Liver (tissue), 9 donors: ENCODE data around the gene ZBP1. TPM values are rescaled to one million over a fixed set of nuclear protein-coding genes. Genes with fewer than 3 reads are reported as not detected.

ENCODE experiments used
- DNase-seq: peaks from one replicate; pipeline ENCODE4 v3.0.0-alpha.2; 2017; ENCODE audit warnings: low spot score
- H3K27ac ChIP-seq, 2 donors: one replicate each; pipeline ENCODE4 v1.7.0; 2013; ENCODE audit warnings: inconsistent platforms in 2 of 2, low read length in 2 of 2, control low read depth in 1 of 2, low read depth in 1 of 2, mild to moderate bottlenecking in 1 of 2
- H3K27me3 ChIP-seq, 4 donors: one replicate each; pipeline versions ENCODE4 v1.6.1 to v1.7.0; 2013; ENCODE audit warnings: low read length in 3 of 4, inconsistent platforms in 1 of 4, mild to moderate bottlenecking in 1 of 4, moderate library complexity in 1 of 4; ENCODE audit not compliant: control insufficient read depth in 4 of 4, insufficient read depth in 4 of 4
- H3K36me3 ChIP-seq, 4 donors: one replicate each; pipeline versions ENCODE4 v1.6.1 to v1.7.0; 2013; ENCODE audit warnings: low read length in 3 of 4, mild to moderate bottlenecking in 3 of 4, low read depth in 1 of 4, moderate library complexity in 1 of 4; ENCODE audit not compliant: control insufficient read depth in 4 of 4, insufficient read depth in 3 of 4
- H3K4me1 ChIP-seq, 4 donors: one replicate each; pipeline versions ENCODE4 v1.6.1 to v1.7.0; 2013; ENCODE audit warnings: low read length in 3 of 4, mild to moderate bottlenecking in 3 of 4, moderate library complexity in 1 of 4; ENCODE audit not compliant: control insufficient read depth in 4 of 4, insufficient read depth in 4 of 4
- H3K4me3 ChIP-seq, 3 donors: one replicate each; pipeline versions ENCODE4 v1.6.1 to v1.7.0; 2013; ENCODE audit warnings: low read length in 3 of 3, control low read depth in 1 of 3, low read depth in 1 of 3, mild to moderate bottlenecking in 1 of 3
- H3K9ac ChIP-seq, 2 donors: one replicate each; pipeline ENCODE4 v1.7.0; 2013; ENCODE audit warnings: low read length in 2 of 2, mild to moderate bottlenecking in 2 of 2, moderate library complexity in 2 of 2, control low read depth in 1 of 2, low read depth in 1 of 2
- H3K9me3 ChIP-seq, 4 donors: one replicate each; pipeline versions ENCODE4 v1.6.1 to v1.7.0; 2013; ENCODE audit warnings: low read length in 3 of 4; ENCODE audit not compliant: control insufficient read depth in 4 of 4
- EGR1 ChIP-seq, 2 donors: IDR thresholded peaks; 2 replicates each; pipeline ENCODE4 v1.6.1; 2016 to 2018; ENCODE audit warnings: antibody characterized with exemption in 2 of 2, low read depth in 2 of 2
- FOXA1 ChIP-seq: IDR thresholded peaks from 2 replicates; pipeline ENCODE4 v1.6.1; 2016; ENCODE audit warnings: antibody characterized with exemption
- FOXA2 ChIP-seq: IDR thresholded peaks from 2 replicates; pipeline ENCODE4 v1.6.1; 2016; ENCODE audit warnings: antibody characterized with exemption
- GABPA ChIP-seq, 2 donors: IDR thresholded peaks in 1 of 2; conservative IDR thresholded peaks in 1 of 2; 2 replicates each; pipeline ENCODE4 v1.6.1; 2016; ENCODE audit warnings: antibody characterized with exemption in 2 of 2, mild to moderate bottlenecking in 1 of 2, moderate library complexity in 1 of 2
- HNF4A ChIP-seq, 2 donors: conservative IDR thresholded peaks; 2 replicates each; pipeline ENCODE4 v1.6.1; 2016; ENCODE audit warnings: antibody characterized with exemption in 2 of 2, mild to moderate bottlenecking in 2 of 2
- HNF4G ChIP-seq: IDR thresholded peaks from 2 replicates; pipeline ENCODE4 v1.6.1; 2016; ENCODE audit warnings: antibody characterized with exemption
- JUND ChIP-seq, 2 donors: IDR thresholded peaks; 2 replicates each; pipeline ENCODE4 v1.6.1; 2016; ENCODE audit warnings: antibody characterized with exemption in 2 of 2
- NR2F2 ChIP-seq: IDR thresholded peaks from 2 replicates; pipeline ENCODE4 v1.6.1; 2016; ENCODE audit warnings: antibody characterized with exemption
- RAD21 ChIP-seq, 2 donors: IDR thresholded peaks; 2 replicates each; pipeline ENCODE4 v1.6.1; 2016; ENCODE audit warnings: antibody characterized with exemption in 2 of 2, mild to moderate bottlenecking in 2 of 2
- RXRA ChIP-seq, 2 donors: IDR thresholded peaks; 2 replicates each; pipeline ENCODE4 v1.6.1; 2017 to 2018; ENCODE audit warnings: antibody characterized with exemption in 2 of 2, mild to moderate bottlenecking in 1 of 2
- SP1 ChIP-seq: IDR thresholded peaks from 2 replicates; pipeline ENCODE4 v1.6.1; 2018; ENCODE audit warnings: antibody characterized with exemption, mild to moderate bottlenecking
- TAF1 ChIP-seq: conservative IDR thresholded peaks from 2 replicates; pipeline ENCODE4 v1.6.1; 2016; ENCODE audit warnings: antibody characterized with exemption, mild to moderate bottlenecking
- YY1 ChIP-seq: IDR thresholded peaks from 2 replicates; pipeline ENCODE4 v1.6.1; 2016; ENCODE audit warnings: antibody characterized with exemption, mild to moderate bottlenecking
- WGBS: extraction: QIAGEN DNeasy Blood & Tissue Kit; methylation state at CpG from one replicate; pipeline ENCODE4 v1.1.7; 2013; 5-methylcytosine and 5-hydroxymethylcytosine counted together
- polyA plus RNA-seq, 2 donors: library from polyadenylated mRNA; stranded (reverse) in 1 of 2; unstranded in 1 of 2; fragments of 200-250 nt in 1 of 2; fragments of >200 nt in 1 of 2; fragmentation: Nextera tagmentation in 1 of 2; extraction: Ambion mirVana in 1 of 2; gene quantifications; one replicate each; pipeline versions ENCODE4 v1.2.1 to v1.2.3, GENCODE V29; 2013 to 2015
- total RNA-seq, 2 donors: library from RNA; depleted of rRNA; stranded (reverse); fragments of >200 nt; gene quantifications; one replicate each; pipeline ENCODE4 v1.2.3, GENCODE V29; 2014
- TF ChIP-seq, protein P1 (sequence below): IDR thresholded peaks from 2 replicates; pipeline ENCODE4 v1.6.1; 2016; ENCODE audit warnings: antibody characterized with exemption
- TF ChIP-seq, protein P2 (sequence below): IDR thresholded peaks from 2 replicates; pipeline ENCODE4 v1.6.1; 2016; ENCODE audit warnings: antibody characterized with exemption
- TF ChIP-seq, protein P3 (sequence below): fragments of 150-350 bp; IDR thresholded peaks from 2 replicates; pipeline ENCODE4 v1.5.1; 2017; ENCODE audit warnings: improper control_type of control experiment, low read depth, low read length; ENCODE audit not compliant: missing input control
- donor health status: healthy.
- donor health status: healthy.
- donor health status: healthy.
- donor health status: healthy.
- donor health status: healthy.

The ZBP1 gene
- total and polyA plus RNA-seq, 4 donors = 0.06 to 0.42 (median 0.13) TPM

DNA sequence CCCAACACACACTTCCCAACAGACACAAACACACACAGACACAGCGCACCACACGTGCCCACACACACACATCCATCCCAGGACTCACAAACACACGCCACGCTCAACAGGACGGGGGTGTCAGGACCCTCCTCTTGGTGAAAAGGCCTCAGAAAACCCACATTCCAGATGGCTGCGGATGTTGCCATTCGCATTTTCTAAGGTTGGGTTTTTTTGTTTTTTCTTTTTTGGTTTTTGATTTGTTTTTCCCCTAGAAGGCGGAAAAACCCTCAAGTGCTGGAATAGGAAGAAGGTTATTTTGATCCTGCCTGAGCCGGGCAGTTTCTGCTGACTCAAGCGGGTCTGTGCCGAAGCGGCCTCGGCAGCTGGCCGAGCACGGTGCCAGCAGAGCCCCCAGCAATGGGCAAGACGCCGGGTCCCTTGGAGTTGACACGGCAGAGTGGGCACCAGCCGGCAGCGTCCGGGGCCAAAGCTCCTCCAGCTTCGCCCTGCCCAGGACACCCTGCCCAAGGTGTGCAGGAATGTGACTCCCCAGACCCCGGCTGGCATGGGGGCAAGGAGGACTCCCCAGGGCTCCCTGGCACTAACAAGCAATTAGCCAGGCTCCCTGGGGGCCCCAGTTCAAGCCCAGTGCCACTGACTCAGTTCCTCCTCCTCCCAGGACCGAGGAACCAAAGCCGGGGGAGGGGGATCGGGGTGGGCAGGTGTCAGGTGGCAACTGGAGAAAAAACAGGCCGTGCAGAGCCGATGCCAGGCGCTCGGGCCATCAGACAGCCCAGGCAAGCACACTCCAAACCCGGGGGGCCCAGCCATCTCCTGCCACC is 40.9 kb upstream of the ZBP1 start:
- Histone ChIP-seq H3K4me3 (no peak overlapping the region), H3K27me3 (no peaks in the 10 kb centered on the region), H3K4me1 (no peaks in the 10 kb centered on the region), H3K36me3 (no peaks in the 10 kb centered on the region), H3K9ac (no peak overlapping the region), H3K9me3 (no peaks in the 10 kb centered on the region), H3K27ac (no peak overlapping the region)
- TF ChIP-seq EGR1 (IDR thresholded peaks at IDR 0.05; ENCODE audit: low read depth in 2 of 2) (no peak), SP1 (no peak), NR2F2 (no peak), HNF4A (conservative IDR thresholded peaks at IDR 0.05) (no peak), JUND (IDR thresholded peaks at IDR 0.05) (no peak), GABPA (IDR thresholded peaks at IDR 0.05 in 1 of 2, conservative IDR thresholded peaks at IDR 0.05 in 1 of 2) (no peak), YY1 (no peak), RAD21 (IDR thresholded peaks at IDR 0.05) (no peak)
- TF ChIP-seq, protein P1, sequence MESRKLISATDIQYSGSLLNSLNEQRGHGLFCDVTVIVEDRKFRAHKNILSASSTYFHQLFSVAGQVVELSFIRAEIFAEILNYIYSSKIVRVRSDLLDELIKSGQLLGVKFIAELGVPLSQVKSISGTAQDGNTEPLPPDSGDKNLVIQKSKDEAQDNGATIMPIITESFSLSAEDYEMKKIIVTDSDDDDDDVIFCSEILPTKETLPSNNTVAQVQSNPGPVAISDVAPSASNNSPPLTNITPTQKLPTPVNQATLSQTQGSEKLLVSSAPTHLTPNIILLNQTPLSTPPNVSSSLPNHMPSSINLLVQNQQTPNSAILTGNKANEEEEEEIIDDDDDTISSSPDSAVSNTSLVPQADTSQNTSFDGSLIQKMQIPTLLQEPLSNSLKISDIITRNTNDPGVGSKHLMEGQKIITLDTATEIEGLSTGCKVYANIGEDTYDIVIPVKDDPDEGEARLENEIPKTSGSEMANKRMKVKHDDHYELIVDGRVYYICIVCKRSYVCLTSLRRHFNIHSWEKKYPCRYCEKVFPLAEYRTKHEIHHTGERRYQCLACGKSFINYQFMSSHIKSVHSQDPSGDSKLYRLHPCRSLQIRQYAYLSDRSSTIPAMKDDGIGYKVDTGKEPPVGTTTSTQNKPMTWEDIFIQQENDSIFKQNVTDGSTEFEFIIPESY = no peak
- TF ChIP-seq, protein P2, sequence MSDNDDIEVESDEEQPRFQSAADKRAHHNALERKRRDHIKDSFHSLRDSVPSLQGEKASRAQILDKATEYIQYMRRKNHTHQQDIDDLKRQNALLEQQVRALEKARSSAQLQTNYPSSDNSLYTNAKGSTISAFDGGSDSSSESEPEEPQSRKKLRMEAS = no peak
- TF ChIP-seq, protein P3, sequence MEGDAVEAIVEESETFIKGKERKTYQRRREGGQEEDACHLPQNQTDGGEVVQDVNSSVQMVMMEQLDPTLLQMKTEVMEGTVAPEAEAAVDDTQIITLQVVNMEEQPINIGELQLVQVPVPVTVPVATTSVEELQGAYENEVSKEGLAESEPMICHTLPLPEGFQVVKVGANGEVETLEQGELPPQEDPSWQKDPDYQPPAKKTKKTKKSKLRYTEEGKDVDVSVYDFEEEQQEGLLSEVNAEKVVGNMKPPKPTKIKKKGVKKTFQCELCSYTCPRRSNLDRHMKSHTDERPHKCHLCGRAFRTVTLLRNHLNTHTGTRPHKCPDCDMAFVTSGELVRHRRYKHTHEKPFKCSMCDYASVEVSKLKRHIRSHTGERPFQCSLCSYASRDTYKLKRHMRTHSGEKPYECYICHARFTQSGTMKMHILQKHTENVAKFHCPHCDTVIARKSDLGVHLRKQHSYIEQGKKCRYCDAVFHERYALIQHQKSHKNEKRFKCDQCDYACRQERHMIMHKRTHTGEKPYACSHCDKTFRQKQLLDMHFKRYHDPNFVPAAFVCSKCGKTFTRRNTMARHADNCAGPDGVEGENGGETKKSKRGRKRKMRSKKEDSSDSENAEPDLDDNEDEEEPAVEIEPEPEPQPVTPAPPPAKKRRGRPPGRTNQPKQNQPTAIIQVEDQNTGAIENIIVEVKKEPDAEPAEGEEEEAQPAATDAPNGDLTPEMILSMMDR = no peak
- DNase-seq = no peak
- WGBS = 79% methylated on average over 31 of the region's 31 CpGs

DNA sequence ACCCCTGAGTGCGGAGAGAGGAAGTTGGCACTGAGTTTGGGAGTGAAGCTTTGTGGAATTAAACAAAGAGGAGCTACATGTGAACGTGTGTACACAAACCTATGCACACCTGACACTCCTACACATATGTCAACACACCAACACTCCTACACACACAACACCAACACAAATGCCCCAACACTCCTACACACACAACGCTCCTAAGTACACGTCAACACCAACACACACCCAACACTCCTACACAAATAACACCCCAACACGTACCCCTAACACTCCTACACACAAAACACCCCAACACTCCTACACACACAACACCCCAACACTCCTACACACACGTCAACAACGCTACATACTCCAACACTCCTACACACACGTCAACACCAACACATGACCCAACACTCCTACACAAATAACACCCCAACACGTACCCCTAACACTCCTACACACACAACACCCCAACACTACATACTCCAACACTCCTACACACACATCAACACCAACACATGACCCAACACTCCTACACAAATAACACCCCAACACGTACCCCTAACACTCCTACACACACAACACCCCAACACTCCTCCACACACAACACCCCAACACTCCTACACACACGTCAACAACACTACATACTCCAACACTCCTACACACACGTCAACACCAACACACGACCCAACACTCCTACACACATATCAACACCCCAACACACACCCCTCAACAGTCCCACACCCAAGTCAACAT is 40.1 kb upstream of the ZBP1 start:
- TF ChIP-seq SP1 = no peak
- no peak for TF ChIP-seq FOXA1
- TF ChIP-seq FOXA2 = no peak
- TF ChIP-seq, protein P3 = no peak
- no peak for TF ChIP-seq HNF4G
- no peak for TF ChIP-seq RXRA (IDR thresholded peaks at IDR 0.05)
- TF ChIP-seq JUND (IDR thresholded peaks at IDR 0.05) = no peak
- TF ChIP-seq, protein P2 = no peak
- TF ChIP-seq YY1 = no peak
- TF ChIP-seq NR2F2 = no peak
- TF ChIP-seq, protein P1 = no peak
- no peak for TF ChIP-seq EGR1 (IDR thresholded peaks at IDR 0.05; ENCODE audit: low read depth in 2 of 2)
- TF ChIP-seq TAF1 = no peak
- no peaks in the 10 kb centered on the region for H3K27me3 ChIP-seq
- no peaks in the 10 kb centered on the region for H3K9me3 ChIP-seq
- H3K27ac ChIP-seq = no peak overlapping the region
- H3K36me3 ChIP-seq = no peaks in the 10 kb centered on the region
- H3K9ac ChIP-seq = no peak overlapping the region
- no peak for DNase-seq
- H3K4me3 ChIP-seq = no peak overlapping the region
- no peaks in the 10 kb centered on the region for H3K4me1 ChIP-seq
- WGBS = 79% methylated on average over 13 of the region's 13 CpGs
